GM18867 (cell line): ENCODE data around the gene MAP3K2.

Experiments used
- ATAC-seq: cut with Tn5 transposase; IDR thresholded peaks from one replicate; pipeline ENCODE4 v1.9.1; 2021; ENCODE audit warnings: mild to moderate bottlenecking, moderate library complexity; ENCODE audit not compliant: unreplicated experiment

MAP3K2 gene

DNA sequence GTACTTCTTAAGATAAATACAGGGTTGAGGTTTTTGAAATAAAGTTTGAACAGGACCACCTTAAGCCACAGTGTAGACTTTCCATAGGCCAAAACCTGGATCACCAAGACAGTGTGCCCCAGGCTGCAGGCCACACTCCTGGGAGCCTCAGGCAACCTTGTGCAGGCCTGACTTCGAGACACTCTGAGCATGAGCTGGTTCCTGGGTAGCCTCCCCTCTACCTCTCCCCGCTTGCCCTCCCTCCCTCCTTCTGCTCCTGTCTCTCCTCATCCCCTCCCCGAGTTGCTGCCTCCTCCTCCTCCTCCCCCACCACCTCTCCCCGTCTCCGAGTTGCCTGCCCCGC is 19.9 kb upstream of the MAP3K2 start:
- ATAC-seq = peak; percentile 25

DNA sequence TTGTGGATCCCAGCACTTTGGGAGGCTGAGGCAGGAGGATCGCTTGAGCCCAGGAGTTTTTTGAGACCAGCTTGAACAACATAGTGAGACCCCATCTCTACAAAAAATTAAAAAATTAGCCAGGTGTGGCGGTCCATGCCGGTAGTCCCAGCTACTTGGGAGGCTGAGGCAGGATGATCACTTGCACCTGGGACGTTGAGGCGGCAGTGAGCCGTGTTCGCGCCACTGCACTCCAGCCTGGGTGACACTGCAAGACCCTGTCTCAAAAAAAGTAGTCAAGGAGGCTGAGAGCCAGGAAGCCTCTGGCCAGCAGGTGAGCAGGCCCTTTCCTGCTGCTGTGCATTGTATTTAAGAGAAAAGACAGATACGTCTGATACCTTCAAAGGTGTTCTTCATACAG is 19.3 kb upstream of the MAP3K2 start:
- no peak for ATAC-seq

DNA sequence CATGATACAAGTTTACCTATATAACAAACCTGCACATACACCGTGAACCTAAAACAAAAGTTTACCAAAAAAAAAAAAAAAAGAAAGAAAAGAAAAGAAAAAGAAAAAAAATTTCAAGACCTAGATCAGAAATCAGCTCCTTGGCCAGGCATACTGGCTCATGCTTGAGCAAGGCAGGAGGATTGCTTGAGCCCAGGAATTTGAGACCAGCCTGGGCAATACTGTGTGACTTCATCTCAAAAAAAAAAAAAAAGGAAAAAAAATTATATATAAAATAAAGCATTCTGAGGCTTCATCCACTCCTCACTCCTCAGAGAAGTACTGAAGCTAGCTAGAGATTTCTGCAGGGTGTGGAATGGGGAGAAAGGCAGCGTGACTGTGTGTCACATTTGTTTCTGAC is 18.7 kb upstream of the MAP3K2 start:
- ATAC-seq = no peak

DNA sequence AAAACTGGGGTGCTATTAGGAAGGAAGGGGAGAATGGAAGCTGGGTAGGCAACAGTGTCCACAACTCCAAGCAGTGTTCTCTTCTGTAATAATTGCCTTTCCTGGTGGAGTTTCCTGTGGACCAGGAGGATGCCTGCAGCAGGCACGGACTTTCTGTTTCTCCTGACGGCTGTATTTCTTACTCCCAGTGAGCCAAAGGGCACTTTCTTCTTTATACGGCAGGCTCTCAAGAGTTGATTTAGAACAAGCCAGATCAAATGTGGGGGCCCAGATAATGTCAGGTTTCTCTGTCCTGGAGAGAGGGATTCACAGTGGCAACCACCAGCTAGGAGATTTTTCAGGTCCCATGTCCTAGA is 17.5 kb upstream of the MAP3K2 start:
- ATAC-seq = no peak

DNA sequence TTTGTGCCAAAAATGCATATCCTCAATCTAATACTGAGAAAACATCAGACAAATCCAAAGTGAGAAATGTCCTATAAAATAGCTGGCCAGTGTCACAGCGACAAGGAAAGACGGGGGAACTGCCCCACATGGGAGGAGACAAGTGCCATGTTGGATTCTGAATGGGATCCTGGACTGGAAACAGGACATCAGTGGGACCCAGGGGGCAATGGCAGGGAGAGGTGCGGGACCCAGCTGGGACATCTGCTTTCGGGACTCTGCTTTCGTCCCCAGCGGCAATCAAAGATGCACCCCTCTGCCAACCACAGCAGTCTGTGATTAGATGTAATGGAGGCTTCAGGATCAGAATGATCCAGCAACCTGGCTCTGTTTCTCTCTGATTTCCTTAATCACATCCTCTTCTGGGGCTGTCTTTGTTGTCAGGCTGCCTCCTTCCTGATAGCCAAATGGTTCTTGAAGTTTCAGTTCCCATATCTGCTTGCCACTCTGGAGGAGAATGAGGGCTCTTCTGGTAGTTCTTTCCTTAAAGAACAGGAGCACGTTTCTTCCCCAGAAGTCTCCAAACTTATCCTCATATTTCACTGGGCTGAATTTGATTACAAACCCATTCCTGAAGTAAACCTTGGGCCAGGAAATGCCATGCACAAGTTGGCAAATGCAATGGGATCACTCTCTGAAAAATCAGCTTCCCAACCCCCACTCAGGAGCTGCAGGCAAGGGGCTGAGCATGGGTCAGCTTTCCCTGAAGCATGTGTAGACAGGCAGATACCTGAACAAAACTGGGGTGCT is 16.9 kb upstream of the MAP3K2 start:
- no peak for ATAC-seq

DNA sequence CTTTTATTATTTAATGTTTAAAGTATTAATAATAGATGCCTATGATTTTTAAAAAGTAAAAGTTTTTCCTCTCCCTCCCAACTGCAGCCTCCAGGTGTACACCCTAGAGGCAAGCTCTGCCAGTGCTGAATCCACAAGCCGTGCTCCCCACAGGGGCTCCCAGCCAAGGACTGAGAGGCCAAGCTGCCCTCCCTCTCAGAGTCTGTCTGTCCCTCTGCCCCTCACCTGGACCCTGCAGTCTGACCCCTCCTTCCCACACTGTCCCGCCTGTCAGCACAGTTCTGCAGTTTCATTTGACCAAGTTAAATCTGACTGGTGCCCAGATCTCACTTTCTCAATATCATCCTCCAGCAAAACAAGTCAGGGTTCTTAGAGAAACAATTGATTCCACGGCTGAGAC is 15.7 kb upstream of the MAP3K2 start:
- ATAC-seq = no peak

DNA sequence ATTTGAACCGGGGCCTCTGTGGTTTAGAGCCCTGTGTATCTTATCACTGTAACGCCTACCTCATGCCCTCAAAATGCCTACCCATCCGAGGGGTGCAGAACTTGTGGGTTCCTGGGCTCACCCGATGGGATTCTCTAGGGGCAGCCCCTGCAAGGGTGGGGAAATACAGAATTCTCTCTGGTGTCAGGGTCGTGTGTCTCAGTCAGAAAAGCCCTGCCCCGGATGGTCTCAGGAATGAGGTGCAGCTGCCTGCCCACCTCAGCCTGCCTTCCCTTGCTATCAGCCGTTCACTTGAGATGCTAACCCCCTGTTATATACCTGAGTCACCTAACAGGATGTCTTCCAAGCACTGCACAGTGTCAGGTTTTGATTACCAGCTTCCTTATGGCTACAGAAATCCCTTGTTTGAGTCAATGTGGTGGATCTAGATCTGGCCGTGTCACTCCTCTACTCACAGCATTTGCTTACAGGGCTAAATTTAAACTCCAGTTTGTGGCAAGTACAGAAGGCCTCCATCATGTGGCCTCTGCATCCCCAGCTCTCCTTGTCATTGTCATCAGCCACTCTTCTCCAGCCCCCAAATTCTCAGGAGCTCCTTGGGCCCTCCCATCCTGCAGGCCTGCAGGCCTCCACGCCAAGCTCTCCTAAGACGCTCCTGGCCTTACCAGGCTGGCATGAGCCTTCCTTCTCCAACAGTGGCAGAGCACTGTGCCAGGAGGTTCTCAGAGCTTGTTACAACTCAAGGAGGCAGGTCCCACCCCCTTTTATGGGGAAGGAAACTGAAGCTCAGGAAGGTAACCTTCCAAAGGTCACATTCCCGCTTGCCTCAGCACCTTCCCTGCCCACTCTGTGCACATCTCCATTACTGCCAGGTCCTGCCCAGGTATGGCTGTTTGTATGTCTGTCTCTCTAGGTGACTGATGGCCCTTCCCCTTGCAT is 14.3 kb upstream of the MAP3K2 start:
- no peak for ATAC-seq

DNA sequence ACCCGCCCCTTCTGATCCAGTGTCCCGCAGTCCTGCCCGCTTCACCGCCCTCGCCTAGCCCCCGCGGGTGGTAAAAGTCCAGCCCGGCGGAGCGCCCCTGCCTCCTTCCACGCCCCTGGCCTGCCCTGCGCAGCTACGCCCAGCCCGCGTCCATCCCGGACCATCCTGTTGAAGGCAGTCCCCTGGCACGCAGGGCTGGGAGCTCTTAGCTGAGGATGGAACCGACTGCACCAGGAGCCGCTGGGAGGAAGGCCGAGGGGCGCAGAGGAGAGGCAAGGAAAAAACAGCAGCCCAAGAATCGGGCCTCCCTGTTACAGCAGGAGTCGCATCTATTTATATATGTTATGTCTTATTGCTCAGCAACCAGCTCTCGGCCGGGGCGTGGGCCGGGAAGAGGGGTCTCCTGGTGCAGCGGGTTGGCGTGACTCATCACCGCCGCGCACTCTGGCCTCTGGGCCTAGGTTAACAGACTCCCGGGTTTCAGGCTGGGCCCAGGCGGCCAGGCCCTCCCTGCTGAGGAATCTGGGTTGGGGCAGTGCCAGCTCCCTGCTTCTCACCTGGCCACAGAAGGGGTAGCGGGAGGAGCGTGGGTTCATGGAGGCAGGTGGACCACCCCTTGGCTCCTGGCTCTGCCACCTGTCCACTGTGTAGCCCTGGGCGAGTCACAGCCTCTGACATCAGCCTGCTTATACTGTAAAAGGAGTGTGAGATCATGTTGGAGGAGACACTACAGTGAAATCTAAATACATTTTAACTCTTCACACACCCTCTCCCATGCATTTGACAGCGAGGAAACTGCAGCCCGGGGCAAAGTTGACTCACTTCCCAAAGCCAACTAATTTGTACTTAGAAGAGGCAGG is 13.4 kb upstream of the MAP3K2 start:
- ATAC-seq = no peak

DNA sequence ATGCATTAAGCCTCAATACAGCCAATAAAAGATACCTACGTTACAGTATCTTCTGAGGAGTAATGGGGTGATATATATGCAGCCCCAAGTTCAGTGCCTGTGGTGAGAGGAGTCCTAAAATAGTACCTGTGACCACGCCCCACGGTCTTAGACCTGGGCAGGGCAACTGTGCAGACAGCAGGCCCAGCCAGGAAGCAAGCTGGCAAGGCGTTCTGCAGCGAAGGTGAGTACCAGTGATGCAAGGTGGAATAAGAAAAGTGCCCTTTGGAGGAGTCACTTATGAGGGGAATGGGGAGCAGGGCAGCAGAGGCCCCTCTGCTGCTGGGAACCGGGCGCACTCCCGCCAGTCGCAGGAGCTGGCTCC is 12.7 kb upstream of the MAP3K2 start:
- no peak for ATAC-seq

DNA sequence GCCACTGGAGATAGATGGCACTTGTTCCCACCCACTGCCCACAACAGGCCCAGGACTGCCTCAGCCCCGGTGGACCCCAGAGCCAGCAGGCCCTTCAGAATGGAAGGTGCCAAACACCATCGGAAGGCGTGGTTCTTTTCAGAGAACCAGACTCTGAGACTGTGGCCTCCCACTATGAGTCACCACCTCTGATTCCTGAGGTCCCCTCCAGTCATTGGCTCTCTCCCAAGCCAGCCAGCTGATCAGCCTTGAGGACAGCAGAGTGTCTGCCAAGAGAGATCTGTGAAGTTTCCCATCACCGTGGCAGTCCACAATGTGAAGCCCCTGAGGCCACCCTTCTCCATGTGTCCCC is 10.4 kb upstream of the MAP3K2 start:
- peak; percentile 93 for ATAC-seq

DNA sequence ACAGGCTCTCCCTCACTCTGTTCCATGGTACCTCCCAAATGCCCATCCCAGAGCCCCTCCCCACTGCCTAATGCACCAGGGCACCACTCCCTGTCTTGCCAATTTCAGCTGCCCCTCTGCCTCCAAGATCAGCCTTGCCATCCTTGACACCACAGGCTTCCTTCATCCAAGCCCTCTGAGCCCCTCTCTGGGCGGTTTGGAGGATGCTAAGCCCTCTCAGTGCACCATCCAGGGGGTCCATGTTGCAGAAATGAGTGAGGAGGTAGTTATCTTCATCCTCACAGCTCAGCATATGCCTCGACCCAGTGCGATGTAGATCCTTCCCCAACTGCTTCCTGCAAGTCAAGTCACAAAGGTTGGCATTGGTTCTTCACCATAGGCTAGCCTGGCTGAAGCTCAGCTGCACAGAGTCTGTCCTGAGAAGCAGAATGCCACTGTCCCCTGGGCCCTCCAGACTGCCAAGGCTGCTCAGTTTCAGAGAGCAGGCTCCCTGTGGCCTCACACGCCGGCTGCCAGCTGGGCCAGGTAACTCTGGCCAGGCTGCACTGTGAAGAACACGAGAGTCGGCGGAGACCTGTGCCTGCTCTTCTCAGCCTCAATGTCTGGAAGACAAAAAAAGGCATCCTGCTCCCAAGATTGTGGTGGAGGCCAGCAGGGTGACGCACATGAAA is 9.9 kb upstream of the MAP3K2 start:
- ATAC-seq = no peak

DNA sequence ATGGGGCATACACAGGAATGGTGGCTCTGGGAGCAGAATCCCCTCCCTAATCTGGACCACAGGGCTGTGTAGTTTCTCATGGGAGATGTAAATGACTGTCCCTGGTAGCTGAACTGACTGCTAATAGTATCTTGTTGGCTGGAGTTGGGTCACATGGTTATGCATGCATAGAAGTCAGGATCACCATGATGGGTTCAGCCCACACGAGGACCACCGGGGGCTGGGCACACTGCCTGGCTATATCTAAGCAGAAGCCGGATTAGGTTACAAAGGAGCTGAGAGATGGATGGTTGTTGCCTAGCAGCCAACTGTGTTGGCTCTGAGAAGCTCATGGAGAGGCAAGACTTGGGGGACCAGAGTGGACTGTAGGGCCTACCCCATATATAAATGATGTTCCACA is 6.7 kb upstream of the MAP3K2 start:
- no peak for ATAC-seq

DNA sequence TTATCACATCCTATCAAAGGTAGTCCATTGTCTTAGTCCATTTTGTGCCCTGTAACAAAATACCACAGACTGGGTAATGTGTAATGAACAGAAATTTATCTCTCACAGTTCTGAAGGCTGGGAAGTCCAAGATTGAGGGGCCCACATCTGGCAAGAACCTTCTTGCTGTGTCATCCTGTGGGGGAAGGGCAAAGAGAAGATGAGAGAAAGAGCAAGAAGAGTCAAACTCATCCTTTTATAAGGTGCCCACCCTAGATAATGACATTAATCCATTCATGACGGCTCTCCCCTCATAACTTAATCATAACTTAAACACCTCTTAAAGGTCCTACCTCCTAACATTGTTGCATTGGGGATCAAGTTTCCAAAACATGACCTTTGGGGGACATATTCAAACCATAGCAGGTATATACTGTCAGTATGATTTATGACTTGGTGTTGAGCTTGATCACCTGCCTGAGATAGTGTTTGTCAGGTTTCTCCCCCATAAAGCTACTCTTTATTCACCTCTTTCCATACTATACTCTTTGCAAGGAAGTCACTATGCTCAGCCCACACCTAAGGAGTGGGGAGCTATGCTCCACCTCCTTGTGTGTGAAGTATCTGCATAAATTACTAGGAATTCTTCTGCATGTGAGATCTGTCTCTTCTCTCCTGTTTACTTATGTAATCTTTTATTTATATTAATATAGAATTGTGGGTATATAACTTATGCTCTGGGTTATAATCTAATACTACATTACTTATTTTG is 5.2 kb upstream of the MAP3K2 start:
- ATAC-seq = no peak

DNA sequence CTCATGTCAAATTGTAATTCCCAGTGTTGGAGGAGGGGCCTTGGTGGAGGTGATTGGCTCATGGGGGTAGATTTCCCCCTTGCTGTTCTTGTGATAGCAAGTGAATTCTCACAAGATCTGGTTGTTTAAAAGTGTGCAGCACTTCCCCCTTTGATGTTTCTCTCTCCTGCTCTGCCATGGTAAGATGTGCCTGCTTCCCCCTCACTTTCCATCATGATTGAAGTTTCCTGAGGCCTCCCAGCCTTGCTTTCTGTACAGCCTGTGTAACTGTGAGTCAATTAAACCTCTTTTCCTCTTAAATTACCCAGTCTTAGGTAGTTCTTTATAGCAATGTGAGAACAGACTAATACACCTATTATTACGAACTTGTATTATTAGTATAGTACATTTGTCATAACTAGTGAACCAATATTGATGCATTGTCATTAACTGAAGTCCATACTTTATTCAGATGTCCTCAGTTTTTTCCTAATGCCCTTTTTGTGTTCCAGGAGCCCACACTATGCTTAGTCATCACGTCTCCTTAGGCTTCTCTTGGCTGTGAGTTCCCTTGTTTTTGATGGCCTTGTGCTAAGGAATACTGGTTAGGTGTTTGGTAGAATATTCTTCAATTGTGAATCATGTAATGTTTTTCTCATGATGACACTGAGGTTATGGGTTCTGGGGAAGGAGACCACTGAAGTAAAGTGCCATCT is 4.5 kb upstream of the MAP3K2 start:
- ATAC-seq = no peak

DNA sequence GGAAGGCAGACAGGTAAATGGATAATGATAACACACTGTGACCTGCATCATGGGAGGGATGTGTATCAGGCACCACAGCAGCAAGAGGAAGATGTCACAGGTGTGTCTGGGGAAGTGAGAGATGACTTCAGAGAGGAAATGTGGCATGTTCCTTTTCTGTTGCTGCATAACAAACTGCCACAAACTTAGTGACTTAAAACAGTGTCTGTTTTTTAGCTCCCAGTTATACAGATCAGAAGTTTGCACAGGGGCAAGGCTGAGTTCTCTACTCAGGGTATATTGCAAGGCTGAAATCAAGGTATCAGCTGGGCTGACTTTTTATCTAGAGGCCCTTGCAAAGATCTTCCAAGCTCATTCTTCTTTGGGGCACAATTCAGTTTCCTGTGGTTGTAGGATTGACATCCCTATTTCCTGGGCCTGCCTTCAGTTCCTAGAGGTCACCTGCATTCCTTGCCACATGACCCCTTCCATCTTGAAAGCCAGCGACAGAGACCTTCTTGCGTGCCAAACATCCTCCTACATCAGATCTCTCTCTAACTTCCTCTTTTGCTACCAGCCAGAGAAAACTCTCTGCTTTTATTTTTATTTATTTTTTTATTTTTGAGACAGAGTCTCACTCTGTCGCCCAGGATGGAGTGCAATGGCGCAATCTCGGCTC is 2.1 kb upstream of the MAP3K2 start:
- ATAC-seq = peak; percentile 16

DNA sequence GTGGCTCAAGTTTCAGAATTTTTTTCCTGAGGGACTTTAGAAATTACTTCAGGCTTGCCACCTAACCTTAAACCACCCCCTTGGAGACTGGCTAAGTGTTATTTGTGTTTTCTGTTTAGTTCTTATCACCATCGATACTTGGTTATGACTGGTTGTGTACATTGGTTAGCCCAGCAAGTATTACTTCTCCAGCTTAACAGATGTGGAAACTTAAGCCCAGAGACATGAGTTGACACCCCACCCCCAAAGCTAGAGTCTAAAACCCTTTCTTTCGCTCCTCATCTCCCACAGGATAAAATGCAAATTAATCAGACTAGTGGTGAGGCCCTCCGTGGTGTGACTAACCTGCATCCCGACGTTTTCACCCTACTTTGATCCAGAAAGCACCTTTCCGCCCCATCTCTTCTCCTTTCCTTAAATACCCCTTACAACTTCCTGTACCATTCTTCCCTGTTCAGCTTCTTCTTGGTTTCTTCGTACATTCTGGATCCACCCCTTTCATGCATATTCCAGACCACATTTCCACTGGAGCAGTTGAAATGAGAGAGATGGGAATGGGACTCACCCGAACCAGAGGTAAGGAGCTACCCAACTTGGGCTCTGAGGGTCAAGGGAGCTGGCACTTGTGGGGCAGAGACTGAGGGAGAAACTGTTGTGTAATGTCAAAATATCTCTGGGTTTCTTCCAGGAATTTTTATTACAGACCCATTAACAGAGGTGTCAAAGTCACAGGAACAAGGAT is 819 bp upstream of the MAP3K2 start:
- ATAC-seq = peak; percentile 18

DNA sequence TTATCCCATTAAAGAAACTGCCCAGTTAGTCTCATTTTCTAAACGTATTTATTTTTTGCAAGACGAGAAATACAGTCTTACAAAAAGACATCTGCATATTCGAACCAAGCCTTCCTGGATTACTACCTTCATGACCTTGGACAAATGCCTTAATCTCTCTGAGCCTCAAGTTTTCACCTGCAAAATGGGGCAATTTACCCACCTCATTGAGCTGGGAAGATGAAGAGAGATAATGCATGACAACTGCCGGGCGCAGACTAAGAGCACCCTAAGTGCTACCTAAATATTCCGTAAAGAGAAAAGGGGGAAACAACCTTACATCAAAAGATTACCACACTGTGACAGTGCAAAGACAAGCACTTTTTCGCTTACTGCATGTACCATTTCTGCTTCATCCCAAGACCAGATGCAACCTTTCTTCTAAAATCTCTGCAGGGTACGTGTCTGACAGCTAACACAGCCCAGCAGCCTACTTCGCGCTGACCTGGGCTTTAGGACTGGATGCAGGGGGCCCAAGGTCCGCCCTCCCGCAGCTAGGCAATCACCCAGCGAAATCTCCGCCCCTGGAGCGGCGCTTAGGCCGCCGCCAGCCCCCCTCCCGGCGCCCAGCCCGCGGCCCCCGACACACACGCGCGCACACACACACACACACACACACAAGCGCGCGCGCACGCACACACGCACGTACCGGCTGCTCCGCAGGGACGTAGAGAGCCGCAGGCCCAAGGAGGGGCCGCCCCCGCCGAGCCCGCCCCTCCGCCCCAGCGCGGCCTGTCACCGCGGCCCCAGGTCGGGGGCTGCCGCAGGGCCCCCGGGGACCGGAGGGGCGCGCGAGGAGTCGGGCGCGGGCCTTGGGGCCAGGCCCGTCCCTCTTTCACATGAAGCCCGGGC is 766 bp downstream of the MAP3K2 start:
- peak; percentile 70 for ATAC-seq
